Testis (tissue), 2 donors: ENCODE measurements around the gene PARVB.

ENCODE experiments used
- CTCF ChIP-seq, 3 experiments: fragments of 450-650 bp in 2 of 3; fragments of 200-600 bp in 1 of 3; sonication (generic) in 1 of 3; IDR thresholded peaks; one replicate each; pipeline ENCODE4 v1.5.1; 2016 to 2019; ENCODE audit warnings: antibody characterized with exemption in 3 of 3, mild to moderate bottlenecking in 2 of 3, moderate library complexity in 1 of 3
- POLR2A ChIP-seq: fragments of 450-650 bp; IDR thresholded peaks from one replicate; pipeline ENCODE4 v1.6.1; 2017; ENCODE audit warnings: antibody characterized with exemption, mild to moderate bottlenecking, moderate library complexity

GRCh38 chr22:44102856-44103255 is 78.8 kb downstream of the PARVB start:
- no peak for TF ChIP-seq CTCF (IDR thresholded peaks at IDR 0.05)
- no peak for TF ChIP-seq POLR2A
